ENCODE data around the gene OAS2. TPM values are rescaled to one million over a fixed set of nuclear protein-coding genes. Genes with fewer than 3 reads are reported as not detected.
"Not testable (repeated sequence)": the region's sequence is repeated elsewhere in the genome, so short reads cannot be mapped to it uniquely, and the experiment has no call there.

OAS2 gene
- total and polyA plus RNA-seq, 9 donors = 1.1 to 2.9 (median 2.1) TPM

GRCh38 chr12:112977641-112978040, 678 bp upstream of the OAS2 start:
- Histone ChIP-seq H3K27ac (ENCODE audit: low read length) (peak overlapping the region; percentile 80), H3K4me3 (ENCODE audit: low read length) (no peak overlapping the region), H3K27me3 (ENCODE audit: control insufficient read depth, insufficient read depth, low read length) (no peaks in the 10 kb centered on the region), H3K4me1 (ENCODE audit: control insufficient read depth, insufficient read depth, low read length) (peaks cover 20% of the 10 kb centered on the region), H3K36me3 (ENCODE audit: control insufficient read depth, insufficient read depth, low read length) (no peaks in the 10 kb centered on the region), H3K9me3 (replicated peaks; ENCODE audit: control insufficient read depth, low read depth, low read length) (no peaks in the 10 kb centered on the region)
- DNase-seq = no peak
- WGBS (ENCODE audit: insufficient coverage) = 78% methylated on average over 7 of the region's 8 CpGs

GRCh38 chr12:112979041-112979680, 842 bp downstream of the OAS2 start:
- WGBS (ENCODE audit: insufficient coverage) = 60% methylated on average over 2 of the region's 6 CpGs
- Histone ChIP-seq H3K36me3 (ENCODE audit: control insufficient read depth, insufficient read depth, low read length) (no peaks in the 10 kb centered on the region), H3K9me3 (replicated peaks; ENCODE audit: control insufficient read depth, low read depth, low read length) (no peaks in the 10 kb centered on the region), H3K4me3 (ENCODE audit: low read length) (peak overlapping the region; percentile 50), H3K4me1 (ENCODE audit: control insufficient read depth, insufficient read depth, low read length) (peaks cover 16% of the 10 kb centered on the region), H3K27ac (ENCODE audit: low read length) (peak overlapping the region; percentile 80), H3K27me3 (ENCODE audit: control insufficient read depth, insufficient read depth, low read length) (no peaks in the 10 kb centered on the region)
- no peak for DNase-seq

- whole genome bisulfite sequencing (ENCODE audit: insufficient coverage) = no CpG with 5 or more reads among the region's 4 CpGs
- H3K9me3 ChIP-seq (replicated peaks; ENCODE audit: control insufficient read depth, low read depth, low read length) = peaks cover 7% of the 10 kb centered on the region
- no peak overlapping the region for H3K4me3 ChIP-seq (ENCODE audit: low read length)
- H3K27ac ChIP-seq (ENCODE audit: low read length) = no peak overlapping the region
- DNase-seq = no peak
- H3K27me3 ChIP-seq (ENCODE audit: control insufficient read depth, insufficient read depth, low read length) = no peaks in the 10 kb centered on the region
- peaks cover 16% of the 10 kb centered on the region for H3K4me1 ChIP-seq (ENCODE audit: control insufficient read depth, insufficient read depth, low read length)
- no peaks in the 10 kb centered on the region for H3K36me3 ChIP-seq (ENCODE audit: control insufficient read depth, insufficient read depth, low read length)
Measured at GRCh38 chr12:112980491-112981158, 2.3 kb downstream of the OAS2 start.

GRCh38 chr12:112985642-112986290, 7.4 kb downstream of the OAS2 start:
- WGBS (ENCODE audit: insufficient coverage) = 87% methylated on average over 1 of the region's 1 CpG
- DNase-seq = no peak
- H3K27me3 ChIP-seq (ENCODE audit: control insufficient read depth, insufficient read depth, low read length) = no peaks in the 10 kb centered on the region

GRCh38 chr12:112986291-112986800, 8.0 kb downstream of the OAS2 start:
- H3K27ac ChIP-seq (ENCODE audit: low read length) = no peak overlapping the region
- no peak for DNase-seq
- no peak overlapping the region for H3K4me3 ChIP-seq (ENCODE audit: low read length)
- peaks cover 7% of the 10 kb centered on the region for H3K9me3 ChIP-seq (replicated peaks; ENCODE audit: control insufficient read depth, low read depth, low read length)
- 93% methylated on average over 3 of the region's 7 CpGs for WGBS (ENCODE audit: insufficient coverage)
- peaks cover 6% of the 10 kb centered on the region for H3K36me3 ChIP-seq (ENCODE audit: control insufficient read depth, insufficient read depth, low read length)
- no peaks in the 10 kb centered on the region for H3K27me3 ChIP-seq (ENCODE audit: control insufficient read depth, insufficient read depth, low read length)
- H3K4me1 ChIP-seq (ENCODE audit: control insufficient read depth, insufficient read depth, low read length) = no peaks in the 10 kb centered on the region

More at GRCh38 chr12:112985642-112986290, 7.4 kb downstream of the OAS2 start:
- Histone ChIP-seq H3K4me3 (ENCODE audit: low read length) (no peak overlapping the region), H3K36me3 (ENCODE audit: control insufficient read depth, insufficient read depth, low read length) (peaks cover 6% of the 10 kb centered on the region), H3K9me3 (replicated peaks; ENCODE audit: control insufficient read depth, low read depth, low read length) (peaks cover 7% of the 10 kb centered on the region), H3K4me1 (ENCODE audit: control insufficient read depth, insufficient read depth, low read length) (no peaks in the 10 kb centered on the region), H3K27ac (ENCODE audit: low read length) (no peak overlapping the region)

GRCh38 chr12:112987561-112987960, 9.2 kb downstream of the OAS2 start:
- Histone ChIP-seq H3K36me3 (ENCODE audit: control insufficient read depth, insufficient read depth, low read length) (peaks cover 6% of the 10 kb centered on the region), H3K9me3 (replicated peaks; ENCODE audit: control insufficient read depth, low read depth, low read length) (peaks cover 7% of the 10 kb centered on the region), H3K4me1 (ENCODE audit: control insufficient read depth, insufficient read depth, low read length) (no peaks in the 10 kb centered on the region), H3K27ac (ENCODE audit: low read length) (no peak overlapping the region), H3K4me3 (ENCODE audit: low read length) (no peak overlapping the region), H3K27me3 (ENCODE audit: control insufficient read depth, insufficient read depth, low read length) (no peaks in the 10 kb centered on the region)
- 69% methylated on average over 2 of the region's 2 CpGs for WGBS (ENCODE audit: insufficient coverage)
- no peak for DNase-seq

- no peak for DNase-seq
- Histone ChIP-seq H3K36me3 (ENCODE audit: control insufficient read depth, insufficient read depth, low read length) (peaks cover 6% of the 10 kb centered on the region), H3K4me3 (ENCODE audit: low read length) (no peak overlapping the region), H3K27me3 (ENCODE audit: control insufficient read depth, insufficient read depth, low read length) (no peaks in the 10 kb centered on the region), H3K9me3 (replicated peaks; ENCODE audit: control insufficient read depth, low read depth, low read length) (peaks cover 7% of the 10 kb centered on the region), H3K27ac (ENCODE audit: low read length) (no peak overlapping the region), H3K4me1 (ENCODE audit: control insufficient read depth, insufficient read depth, low read length) (no peaks in the 10 kb centered on the region)
- 17% methylated on average over 2 of the region's 3 CpGs for WGBS (ENCODE audit: insufficient coverage)
Measured at GRCh38 chr12:112988224-112988623, 9.9 kb downstream of the OAS2 start.

- not testable (repeated sequence) for H3K4me1 ChIP-seq (ENCODE audit: control insufficient read depth, insufficient read depth, low read length); H3K36me3 ChIP-seq (ENCODE audit: control insufficient read depth, insufficient read depth, low read length); H3K9me3 ChIP-seq (replicated peaks; ENCODE audit: control insufficient read depth, low read depth, low read length); H3K27ac ChIP-seq (ENCODE audit: low read length); DNase-seq; H3K27me3 ChIP-seq (ENCODE audit: control insufficient read depth, insufficient read depth, low read length); H3K4me3 ChIP-seq (ENCODE audit: low read length)
- WGBS (ENCODE audit: insufficient coverage) = 67% methylated on average over 1 of the region's 3 CpGs
Measured at GRCh38 chr12:112988823-112989385, 10.6 kb downstream of the OAS2 start.

GRCh38 chr12:112989806-112990205, 11.5 kb downstream of the OAS2 start:
- no peak for DNase-seq
- Histone ChIP-seq H3K4me1 (ENCODE audit: control insufficient read depth, insufficient read depth, low read length) (no peaks in the 10 kb centered on the region), H3K9me3 (replicated peaks; ENCODE audit: control insufficient read depth, low read depth, low read length) (peaks cover 4% of the 10 kb centered on the region), H3K4me3 (ENCODE audit: low read length) (no peak overlapping the region), H3K27me3 (ENCODE audit: control insufficient read depth, insufficient read depth, low read length) (no peaks in the 10 kb centered on the region), H3K27ac (ENCODE audit: low read length) (no peak overlapping the region), H3K36me3 (ENCODE audit: control insufficient read depth, insufficient read depth, low read length) (peaks cover 6% of the 10 kb centered on the region)
- 75% methylated on average over 1 of the region's 1 CpG for WGBS (ENCODE audit: insufficient coverage)
